Stimulated activated memory B cell treated with anti-CD40 and anti-IgM and Interleukin-4, amounts not matched to agents 10 μg/mL and 1 μg/mL and 100 μg/mL, for 72 hours (primary cell): ENCODE results near the gene USP17L24.
"Not testable (repeated sequence)": the region's sequence is repeated elsewhere in the genome, so short reads cannot be mapped to it uniquely, and the experiment has no call there.

Source experiments
- ATAC-seq: fragments of 150-1000 bp; cut with Tn5 transposase; 2 replicates; pipeline ENCODE4 v1.10.0; 2021
- H3K27ac Mint-ChIP-seq: one replicate; pipeline ENCODE4 v1.8.0; 2022; ENCODE audit warnings: mild to moderate bottlenecking, mixed read lengths
- H3K27me3 Mint-ChIP-seq: one replicate; pipeline ENCODE4 v1.8.0; 2022; ENCODE audit warnings: mixed read lengths
- H3K36me3 Mint-ChIP-seq: one replicate; pipeline ENCODE4 v1.8.0; 2022; ENCODE audit warnings: mixed read lengths
- H3K4me1 Mint-ChIP-seq: one replicate; pipeline ENCODE4 v1.8.0; 2022; ENCODE audit warnings: mixed read lengths
- H3K4me3 Mint-ChIP-seq: one replicate; pipeline ENCODE4 v1.8.0; 2022; ENCODE audit warnings: mild to moderate bottlenecking, moderate library complexity, mixed read lengths
- H3K9me3 Mint-ChIP-seq: one replicate; pipeline ENCODE4 v1.8.0; 2022; ENCODE audit warnings: mixed read lengths

USP17L24 gene

GRCh38 chr4:9324865-9325264 is at the start of gene USP17L24:
Gene USP17L24 (plus strand): TSS chr4:9325165. CDS start chr4:9325165, 0 bp downstream.
- ATAC-seq, H3K27ac Mint-ChIP-seq, H3K4me1 Mint-ChIP-seq, H3K4me3 Mint-ChIP-seq, H3K27me3 Mint-ChIP-seq, H3K9me3 Mint-ChIP-seq, H3K36me3 Mint-ChIP-seq: not testable (repeated sequence)

GRCh38 chr4:9324191-9324590 is 774 bp upstream of the USP17L24 start:
- H3K36me3 Mint-ChIP-seq, H3K9me3 Mint-ChIP-seq, H3K27ac Mint-ChIP-seq, ATAC-seq, H3K4me3 Mint-ChIP-seq, H3K27me3 Mint-ChIP-seq, H3K4me1 Mint-ChIP-seq: not testable (repeated sequence)

GRCh38 chr4:9329611-9330010 is 4.6 kb downstream of the USP17L24 start, which contains the start of gene USP17L25:
Gene USP17L25 (plus strand): TSS chr4:9329911. CDS start chr4:9329911, 0 bp downstream.
- not testable (repeated sequence) for H3K27ac Mint-ChIP-seq, H3K4me3 Mint-ChIP-seq, ATAC-seq, H3K27me3 Mint-ChIP-seq, H3K4me1 Mint-ChIP-seq, H3K9me3 Mint-ChIP-seq, H3K36me3 Mint-ChIP-seq

- not testable (repeated sequence) for H3K4me1 Mint-ChIP-seq, H3K9me3 Mint-ChIP-seq, H3K27ac Mint-ChIP-seq, H3K36me3 Mint-ChIP-seq, ATAC-seq, H3K27me3 Mint-ChIP-seq, H3K4me3 Mint-ChIP-seq
These were observed 9.4 kb downstream of the USP17L24 start, which contains the start of gene USP17L26 for GRCh38 chr4:9334358-9334757. Gene USP17L26 (plus strand): TSS chr4:9334658. CDS start chr4:9334658, 0 bp downstream.

- not testable (repeated sequence) for H3K9me3 Mint-ChIP-seq, H3K36me3 Mint-ChIP-seq, H3K27ac Mint-ChIP-seq, ATAC-seq, H3K4me3 Mint-ChIP-seq, H3K4me1 Mint-ChIP-seq, H3K27me3 Mint-ChIP-seq
These were observed 14.1 kb downstream of the USP17L24 start, which contains the start of gene USP17L5 for GRCh38 chr4:9339103-9339502. Gene USP17L5 (plus strand): TSS chr4:9339403. CDS start chr4:9339403, 0 bp downstream.

- H3K27me3 Mint-ChIP-seq, H3K36me3 Mint-ChIP-seq, H3K27ac Mint-ChIP-seq: not testable (repeated sequence)
These were observed 18.9 kb downstream of the USP17L24 start, which contains the start of gene USP17L27 for GRCh38 chr4:9343848-9344247. Gene USP17L27 (plus strand): TSS chr4:9344148. CDS start chr4:9344148, 0 bp downstream.

GRCh38 chr4:9348593-9348992 is 23.6 kb downstream of the USP17L24 start, which contains the start of gene USP17L28:
Gene USP17L28 (plus strand): TSS chr4:9348893. CDS start chr4:9348893, 0 bp downstream.
- H3K4me1 Mint-ChIP-seq, H3K27ac Mint-ChIP-seq, H3K36me3 Mint-ChIP-seq, H3K9me3 Mint-ChIP-seq, ATAC-seq, H3K27me3 Mint-ChIP-seq, H3K4me3 Mint-ChIP-seq: not testable (repeated sequence)

More at GRCh38 chr4:9343848-9344247, 18.9 kb downstream of the USP17L24 start, which contains the start of gene USP17L27:
- H3K4me3 Mint-ChIP-seq, H3K9me3 Mint-ChIP-seq, H3K4me1 Mint-ChIP-seq, ATAC-seq: not testable (repeated sequence)

- H3K36me3 Mint-ChIP-seq, H3K9me3 Mint-ChIP-seq, ATAC-seq, H3K27ac Mint-ChIP-seq, H3K27me3 Mint-ChIP-seq, H3K4me1 Mint-ChIP-seq, H3K4me3 Mint-ChIP-seq: not testable (repeated sequence)
These were observed 25.9 kb downstream of the USP17L24 start for GRCh38 chr4:9350866-9351265.

- not testable (repeated sequence) for H3K27me3 Mint-ChIP-seq, H3K4me1 Mint-ChIP-seq, H3K9me3 Mint-ChIP-seq, ATAC-seq, H3K36me3 Mint-ChIP-seq, H3K27ac Mint-ChIP-seq, H3K4me3 Mint-ChIP-seq
These were observed 28.4 kb downstream of the USP17L24 start, which contains the start of gene USP17L29 for GRCh38 chr4:9353338-9353737. Gene USP17L29 (plus strand): TSS chr4:9353638. CDS start chr4:9353638, 0 bp downstream.

- not testable (repeated sequence) for H3K4me3 Mint-ChIP-seq, ATAC-seq, H3K4me1 Mint-ChIP-seq, H3K36me3 Mint-ChIP-seq, H3K27ac Mint-ChIP-seq, H3K27me3 Mint-ChIP-seq, H3K9me3 Mint-ChIP-seq
These were observed 37.9 kb downstream of the USP17L24 start, which contains the start of gene USP17L30 for GRCh38 chr4:9362829-9363228. Gene USP17L30 (plus strand): TSS chr4:9363129. CDS start chr4:9363129, 0 bp downstream.
